ENCODE measurements around the gene TAL1.
"Not testable (repeated sequence)": the region's sequence is repeated elsewhere in the genome, so short reads cannot be mapped to it uniquely, and the experiment has no call there.

The TAL1 gene
- 0 reads per million in 3 experiments for total RNA-seq

GRCh38 chr1:47232187-47232874 lies at the start of gene TAL1:
Gene TAL1, minus strand, starts transcription at chr1:47232225. Its CDS starts 6,337 bp downstream, at chr1:47225888.
- no peak for DNase-seq

GRCh38 chr1:47280142-47280541 lies 48.1 kb upstream of the TAL1 start:
- no peak for DNase-seq

- no peak for DNase-seq
Observed at GRCh38 chr1:47276850-47277249, 44.8 kb upstream of the TAL1 start.

GRCh38 chr1:47275811-47276210 lies 43.8 kb upstream of the TAL1 start:
- not testable (repeated sequence) for DNase-seq

GRCh38 chr1:47265529-47265928 lies 33.5 kb upstream of the TAL1 start:
- DNase-seq, result not testable (repeated sequence)

GRCh38 chr1:47262787-47263413 lies 30.9 kb upstream of the TAL1 start:
- DNase-seq, result peak; percentile 11

GRCh38 chr1:47257224-47257623 lies 25.2 kb upstream of the TAL1 start:
- DNase-seq, result no peak

- no peak for DNase-seq
Observed at GRCh38 chr1:47252795-47253194, 20.8 kb upstream of the TAL1 start.

GRCh38 chr1:47252369-47252768 lies 20.3 kb upstream of the TAL1 start:
- no peak for DNase-seq

- DNase-seq, result no peak
Observed at GRCh38 chr1:47249755-47250154, 17.7 kb upstream of the TAL1 start.

GRCh38 chr1:47244339-47244862 lies 12.4 kb upstream of the TAL1 start:
- DNase-seq, result no peak

GRCh38 chr1:47243910-47244309 lies 11.9 kb upstream of the TAL1 start:
- DNase-seq, result no peak

- DNase-seq, result no peak
Observed at GRCh38 chr1:47241114-47242113, 9.4 kb upstream of the TAL1 start.

- no peak for DNase-seq
Observed at GRCh38 chr1:47238935-47239592, 7.0 kb upstream of the TAL1 start.

GRCh38 chr1:47235806-47236205 lies 3.8 kb upstream of the TAL1 start:
- DNase-seq, result no peak

GRCh38 chr1:47235241-47235681 lies 3.2 kb upstream of the TAL1 start:
- DNase-seq, result no peak

- no peak for DNase-seq
Observed at GRCh38 chr1:47233186-47233585, 1.2 kb upstream of the TAL1 start.

GRCh38 chr1:47231301-47232186 lies 481 bp downstream of the TAL1 start:
- DNase-seq, result peak; percentile 6

- no peak for DNase-seq
Observed at GRCh38 chr1:47230692-47231300, 1.2 kb downstream of the TAL1 start.

GRCh38 chr1:47229886-47230691 lies 1.9 kb downstream of the TAL1 start:
- DNase-seq, result no peak
